WERI-Rb-1 (cell line): ENCODE results near the gene CCDC69.

Experiments used
- DNase-seq: peaks from one replicate; pipeline ENCODE4 v3.0.0-alpha.2; 2020
- H3K27ac ChIP-seq: fragments of 250-450 bp; sonication (Bioruptor Pico); 2 replicates; pipeline ENCODE4 v1.5.1; 2020; ENCODE audit warnings: mild to moderate bottlenecking, moderate library complexity
- H3K27me3 ChIP-seq: fragments of 250-450 bp; sonication (Bioruptor Pico); 2 replicates; pipeline ENCODE4 v1.5.1; 2021; ENCODE audit warnings: mild to moderate bottlenecking, low read depth, moderate library complexity; ENCODE audit not compliant: insufficient read depth, severe bottlenecking
- H3K36me3 ChIP-seq: fragments of 250-450 bp; sonication (Bioruptor Pico); 2 replicates; pipeline ENCODE4 v1.5.1; 2020; ENCODE audit warnings: mild to moderate bottlenecking, moderate library complexity
- H3K4me3 ChIP-seq: 2 replicates; pipeline ENCODE4 v1.5.1; 2011; ENCODE audit warnings: low read depth, mild to moderate bottlenecking, control low read depth, low read length
- H3K9me3 ChIP-seq: fragments of 250-450 bp; sonication (Bioruptor Pico); 2 replicates; pipeline ENCODE4 v1.5.1; 2021; ENCODE audit warnings: mild to moderate bottlenecking, moderate library complexity; ENCODE audit not compliant: severe bottlenecking
- TF ChIP-seq, protein P1 (sequence below): IDR thresholded peaks from 2 replicates; pipeline ENCODE4 v1.5.1; 2011; ENCODE audit warnings: low read depth, mild to moderate bottlenecking, control low read depth, inconsistent platforms, low read length

The CCDC69 gene, protein sequence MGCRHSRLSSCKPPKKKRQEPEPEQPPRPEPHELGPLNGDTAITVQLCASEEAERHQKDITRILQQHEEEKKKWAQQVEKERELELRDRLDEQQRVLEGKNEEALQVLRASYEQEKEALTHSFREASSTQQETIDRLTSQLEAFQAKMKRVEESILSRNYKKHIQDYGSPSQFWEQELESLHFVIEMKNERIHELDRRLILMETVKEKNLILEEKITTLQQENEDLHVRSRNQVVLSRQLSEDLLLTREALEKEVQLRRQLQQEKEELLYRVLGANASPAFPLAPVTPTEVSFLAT

DNA sequence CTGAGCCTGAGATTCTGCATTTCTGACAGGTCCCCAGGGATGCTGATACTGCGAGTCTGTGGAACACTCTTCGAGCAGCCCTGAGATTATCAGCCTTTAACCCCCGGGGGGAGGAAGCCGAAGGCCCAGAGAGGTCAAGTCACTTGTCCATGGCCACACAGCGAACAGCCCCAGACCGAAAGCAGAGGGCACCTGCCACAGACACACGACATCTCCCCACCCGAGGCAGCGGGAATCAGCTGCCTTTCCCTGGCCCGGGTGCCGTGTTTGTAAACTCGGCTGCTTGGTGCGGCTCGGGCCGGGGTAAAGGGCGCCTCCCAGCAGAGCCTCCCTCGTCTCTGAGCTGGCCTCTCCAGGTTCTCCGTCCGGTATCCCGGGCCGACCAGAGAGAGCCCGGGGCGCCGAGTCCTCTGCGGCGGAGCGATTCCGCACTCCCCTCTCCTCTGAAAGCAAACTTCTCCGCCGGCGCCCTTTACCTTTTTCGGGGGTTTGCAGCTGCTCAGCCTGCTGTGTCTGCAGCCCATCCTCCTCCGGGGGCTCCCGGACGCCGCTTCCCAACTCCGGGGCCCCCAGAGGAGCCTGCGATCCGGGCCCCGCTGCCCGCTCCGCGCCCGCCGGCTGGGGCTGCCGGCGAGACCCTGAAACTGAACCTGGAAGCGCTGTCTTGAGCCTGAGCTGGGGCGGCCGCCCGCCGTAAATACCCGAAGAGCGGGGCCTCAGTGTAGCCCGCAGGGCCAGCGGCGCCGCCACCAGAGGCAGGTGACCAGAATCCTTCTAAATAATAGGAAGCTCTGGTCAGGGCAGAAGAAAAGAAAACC, at the start of gene CCDC69:
TSS of gene CCDC69 (minus strand) at position 646 of the 818 bp plus-strand sequence. CDS start at position 524, 122 bp downstream.
- TF ChIP-seq, protein P1, sequence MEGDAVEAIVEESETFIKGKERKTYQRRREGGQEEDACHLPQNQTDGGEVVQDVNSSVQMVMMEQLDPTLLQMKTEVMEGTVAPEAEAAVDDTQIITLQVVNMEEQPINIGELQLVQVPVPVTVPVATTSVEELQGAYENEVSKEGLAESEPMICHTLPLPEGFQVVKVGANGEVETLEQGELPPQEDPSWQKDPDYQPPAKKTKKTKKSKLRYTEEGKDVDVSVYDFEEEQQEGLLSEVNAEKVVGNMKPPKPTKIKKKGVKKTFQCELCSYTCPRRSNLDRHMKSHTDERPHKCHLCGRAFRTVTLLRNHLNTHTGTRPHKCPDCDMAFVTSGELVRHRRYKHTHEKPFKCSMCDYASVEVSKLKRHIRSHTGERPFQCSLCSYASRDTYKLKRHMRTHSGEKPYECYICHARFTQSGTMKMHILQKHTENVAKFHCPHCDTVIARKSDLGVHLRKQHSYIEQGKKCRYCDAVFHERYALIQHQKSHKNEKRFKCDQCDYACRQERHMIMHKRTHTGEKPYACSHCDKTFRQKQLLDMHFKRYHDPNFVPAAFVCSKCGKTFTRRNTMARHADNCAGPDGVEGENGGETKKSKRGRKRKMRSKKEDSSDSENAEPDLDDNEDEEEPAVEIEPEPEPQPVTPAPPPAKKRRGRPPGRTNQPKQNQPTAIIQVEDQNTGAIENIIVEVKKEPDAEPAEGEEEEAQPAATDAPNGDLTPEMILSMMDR = 0 out of 2 replicates have a peak, but pooled peaks have one; percentile 15
- H3K27ac ChIP-seq = no peak within 1 kb of the TSS
- DNase-seq = peak; percentile 80
- H3K9me3 ChIP-seq = no peaks in the 10 kb centered on the region
- no peaks in the 10 kb centered on the region for H3K36me3 ChIP-seq
- peak within 1 kb of the TSS; percentile 56 for H3K4me3 ChIP-seq
- H3K27me3 ChIP-seq = peaks cover 6% of the 10 kb centered on the region

DNA sequence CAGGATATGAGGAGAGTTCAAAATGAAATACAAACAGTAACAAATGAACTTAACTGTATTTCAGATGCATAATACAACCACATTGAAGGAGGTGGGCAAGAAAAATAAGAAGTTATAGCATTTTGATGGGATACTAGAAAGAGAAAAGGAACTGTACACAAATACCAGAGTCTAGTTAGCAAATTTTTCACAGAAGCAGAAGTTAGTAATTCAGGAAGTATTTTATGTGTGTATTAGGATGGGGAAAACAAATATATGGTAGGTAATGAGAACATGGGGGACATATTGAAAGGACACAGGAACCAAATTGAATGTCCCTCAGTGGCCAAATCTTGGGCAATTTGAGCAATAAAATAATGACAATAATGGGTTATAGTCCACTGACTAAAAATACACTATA, 47.4 kb upstream of the CCDC69 start:
- H3K27me3 ChIP-seq = no peaks in the 10 kb centered on the region
- H3K27ac ChIP-seq = no peak overlapping the region
- no peak overlapping the region for H3K4me3 ChIP-seq
- TF ChIP-seq, protein P1 = no peak
- no peaks in the 10 kb centered on the region for H3K36me3 ChIP-seq
- H3K9me3 ChIP-seq = no peaks in the 10 kb centered on the region
- DNase-seq = no peak

DNA sequence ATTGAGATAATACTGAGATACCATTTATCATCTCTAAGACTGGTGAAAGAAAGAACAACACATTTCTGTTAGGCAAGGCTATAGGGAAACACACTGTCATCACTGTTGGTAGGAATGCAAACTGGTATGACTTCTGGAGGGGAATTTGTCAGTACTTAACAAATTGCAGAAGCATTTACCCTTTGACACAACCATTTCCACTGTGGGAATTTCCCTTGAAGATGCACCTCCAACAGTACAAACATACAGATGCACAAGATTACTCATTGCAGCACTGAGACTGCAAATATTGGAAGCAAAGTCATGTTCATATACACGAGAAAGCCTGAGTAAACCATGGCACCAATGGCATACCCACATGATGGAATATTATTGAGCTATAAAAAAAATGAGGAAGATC, 46.7 kb upstream of the CCDC69 start:
- Histone ChIP-seq H3K27me3 (no peaks in the 10 kb centered on the region), H3K4me3 (no peak overlapping the region), H3K9me3 (no peaks in the 10 kb centered on the region), H3K36me3 (no peaks in the 10 kb centered on the region), H3K27ac (no peak overlapping the region)
- TF ChIP-seq, protein P1 = no peak
- DNase-seq = no peak

DNA sequence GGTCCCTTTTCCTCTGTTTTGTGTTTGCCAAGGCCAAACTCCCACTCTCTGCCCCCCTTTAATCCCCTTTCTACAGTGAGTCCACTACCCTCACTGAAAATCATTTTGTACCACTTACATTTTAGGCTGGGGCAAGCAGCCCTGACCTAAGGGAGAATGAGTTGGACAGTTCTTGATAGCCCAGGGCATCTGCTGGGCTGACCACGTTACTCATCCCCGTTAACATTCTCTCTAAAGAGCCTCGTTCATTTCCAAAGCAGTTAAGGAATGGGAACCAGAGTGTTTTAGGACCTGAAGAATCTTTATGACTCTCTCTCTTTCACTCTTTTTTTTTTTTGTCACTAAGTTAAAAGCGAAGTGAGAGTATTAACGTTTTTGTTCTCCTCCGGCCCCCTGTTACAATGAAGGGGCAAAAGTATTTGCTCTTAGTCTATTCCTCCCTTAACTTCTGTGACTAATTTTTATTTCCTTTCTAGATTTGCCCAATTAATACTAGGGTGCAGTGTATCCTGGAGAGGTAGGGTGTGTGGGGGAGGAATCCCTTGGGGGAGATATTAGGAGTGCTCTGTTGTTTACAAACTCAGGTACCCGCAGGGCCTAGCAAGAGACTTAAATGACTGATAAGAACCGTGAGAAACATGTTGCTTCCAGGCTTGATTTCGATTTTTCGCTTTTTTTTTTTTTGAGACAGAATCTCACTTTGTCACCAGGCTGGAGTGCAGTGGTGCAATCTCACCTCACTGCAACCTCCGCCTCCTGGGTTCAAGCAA, 43.8 kb upstream of the CCDC69 start:
- no peak overlapping the region for H3K27ac ChIP-seq
- H3K9me3 ChIP-seq = no peaks in the 10 kb centered on the region
- DNase-seq = no peak
- no peaks in the 10 kb centered on the region for H3K27me3 ChIP-seq
- H3K4me3 ChIP-seq = no peak overlapping the region
- TF ChIP-seq, protein P1 = no peak
- no peaks in the 10 kb centered on the region for H3K36me3 ChIP-seq

DNA sequence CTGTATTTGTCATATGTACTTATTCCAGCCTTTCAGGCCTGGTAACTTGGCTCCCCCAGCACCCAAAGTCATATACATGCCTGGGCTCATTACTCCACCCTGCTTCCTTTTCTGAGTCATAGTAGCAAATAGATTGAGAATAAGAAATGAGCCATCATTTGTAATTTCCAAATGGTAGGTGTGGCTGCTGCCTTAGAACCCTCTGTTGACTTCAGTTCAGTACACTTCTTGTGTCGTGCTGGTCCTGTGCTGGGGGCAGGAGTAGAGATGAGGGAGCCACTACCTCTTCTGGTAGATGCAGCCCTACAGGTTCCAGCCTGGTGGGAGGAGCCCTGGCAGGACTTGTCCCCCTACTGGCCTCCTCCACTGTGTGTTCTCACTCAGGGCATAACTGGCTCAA, 40.2 kb upstream of the CCDC69 start:
- Histone ChIP-seq H3K4me3 (no peak overlapping the region), H3K27me3 (no peaks in the 10 kb centered on the region), H3K9me3 (no peaks in the 10 kb centered on the region), H3K27ac (no peak overlapping the region), H3K36me3 (no peaks in the 10 kb centered on the region)
- TF ChIP-seq, protein P1 = no peak
- no peak for DNase-seq
